HG02678 (cell line): Measurements from ENCODE around the gene MCAM.

Experiments
- ATAC-seq: cut with Tn5 transposase; IDR thresholded peaks from one replicate; pipeline ENCODE4 v1.9.1; 2021; ENCODE audit warnings: mild to moderate bottlenecking, moderate library complexity; ENCODE audit not compliant: unreplicated experiment

The MCAM gene

GRCh38 chr11:119345685-119346084 is 28.8 kb upstream of the MCAM start:
- no peak for ATAC-seq

GRCh38 chr11:119344291-119345010 is 27.5 kb upstream of the MCAM start:
- ATAC-seq: no peak

- ATAC-seq: no peak
Measured at GRCh38 chr11:119343726-119344125, 26.8 kb upstream of the MCAM start.

- ATAC-seq: no peak
Measured at GRCh38 chr11:119342362-119343130, 25.6 kb upstream of the MCAM start.

- no peak for ATAC-seq
Measured at GRCh38 chr11:119342023-119342300, 25.0 kb upstream of the MCAM start.

- no peak for ATAC-seq
Measured at GRCh38 chr11:119341222-119342022, 24.5 kb upstream of the MCAM start.

- ATAC-seq: no peak
Measured at GRCh38 chr11:119340335-119341221, 23.6 kb upstream of the MCAM start, which contains the start of gene C1QTNF5. TSS of gene C1QTNF5 (minus strand) at chr11:119340883. CDS start at chr11:119340397, 486 bp downstream.

- no peak for ATAC-seq
Measured at GRCh38 chr11:119339589-119340334, 22.8 kb upstream of the MCAM start.

GRCh38 chr11:119338965-119339588 is 22.1 kb upstream of the MCAM start:
- no peak for ATAC-seq

GRCh38 chr11:119338318-119338890 is 21.5 kb upstream of the MCAM start:
- no peak for ATAC-seq

GRCh38 chr11:119337581-119338317 is 20.8 kb upstream of the MCAM start:
- ATAC-seq: no peak

- ATAC-seq: no peak
Measured at GRCh38 chr11:119336744-119337469, 20.0 kb upstream of the MCAM start.

- ATAC-seq: no peak
Measured at GRCh38 chr11:119335655-119336543, 19.0 kb upstream of the MCAM start.

- ATAC-seq: no peak
Measured at GRCh38 chr11:119335091-119335654, 18.2 kb upstream of the MCAM start.

GRCh38 chr11:119334174-119334930 is 17.4 kb upstream of the MCAM start, which contains the start of gene RNF26:
TSS of gene RNF26 (plus strand) at chr11:119334527. CDS start at chr11:119335123, 596 bp downstream.
- peak; percentile 94 for ATAC-seq
